NCI-H748 treated with DMSO at 0.1 percent for 48 hours (cell line): Measurements from ENCODE around the gene PRX.
A peak's percentile ranks its signal among the peaks of the same experiment; 100 is the strongest.

ENCODE experiments used
- DNase-seq: peaks from one replicate; lab custom pipeline; 2025; lab: John Stamatoyannopoulos, UW

The PRX gene

GRCh38 chr19:40365010-40365409, 48.2 kb downstream of the PRX start:
- DNase-seq: no peak

DNA sequence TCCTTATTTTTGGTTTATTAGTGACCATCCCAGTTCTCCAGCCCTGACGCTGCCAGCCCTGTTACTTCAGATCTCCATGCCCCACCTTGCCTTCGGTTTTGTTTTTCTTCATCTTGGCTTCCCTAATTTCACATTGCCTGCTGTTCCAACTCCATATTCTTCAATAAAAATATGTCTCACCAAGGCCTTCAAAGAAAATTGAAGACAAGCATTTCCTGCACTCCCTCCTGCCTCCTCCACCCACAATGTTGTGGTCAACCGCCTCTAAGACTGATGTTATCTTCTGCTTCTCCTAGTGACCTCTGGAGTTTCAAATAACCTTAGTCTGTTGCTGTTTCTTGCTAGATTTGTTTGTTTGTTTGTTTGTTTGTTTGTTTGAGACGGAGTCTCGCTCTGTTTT, 50.1 kb downstream of the PRX start:
- no peak for DNase-seq

DNA sequence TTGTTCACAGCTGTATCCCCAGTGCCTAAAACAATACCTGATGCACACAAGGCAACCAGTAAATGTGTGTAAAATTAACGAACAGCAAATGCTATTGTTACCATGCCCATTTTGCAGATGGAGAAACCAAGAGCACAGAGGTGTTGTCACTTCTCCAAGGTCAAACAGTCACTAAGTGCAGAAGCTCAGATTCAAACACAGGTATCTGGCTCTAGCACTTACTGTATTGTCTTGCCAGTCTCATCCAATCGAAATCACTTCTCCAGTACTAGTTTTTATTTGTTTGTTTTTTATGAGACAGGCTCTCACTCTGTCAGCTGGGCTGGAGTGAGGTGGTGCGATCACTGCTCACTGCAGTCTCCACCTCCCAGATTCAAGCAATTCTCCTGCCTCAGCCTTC, 51.0 kb downstream of the PRX start:
- DNase-seq: no peak

DNA sequence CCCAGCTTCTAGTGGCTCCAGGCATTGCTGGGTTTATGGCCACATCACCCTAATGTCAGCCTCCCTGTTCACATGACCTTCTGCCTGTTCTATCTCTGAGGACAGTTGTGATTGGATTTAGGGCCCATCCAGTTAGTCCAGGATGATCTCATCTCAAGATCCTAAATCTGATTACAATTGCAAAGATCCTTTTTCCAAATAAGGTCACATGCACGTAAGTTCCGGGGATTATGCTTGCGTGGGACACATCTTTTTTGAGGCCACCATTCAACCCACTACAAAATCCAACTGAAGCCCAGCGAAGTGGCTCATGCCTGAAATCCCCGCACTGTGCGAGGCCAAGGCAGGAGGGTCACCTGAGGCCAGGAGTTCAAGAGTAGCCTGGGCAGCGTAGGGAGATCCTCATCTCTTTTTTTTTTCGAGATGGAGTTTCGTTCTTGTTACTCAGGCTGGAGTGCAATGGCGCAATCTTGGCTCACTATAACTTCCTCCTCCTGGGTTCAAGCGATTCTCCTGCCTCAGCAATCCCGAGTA, 52.4 kb downstream of the PRX start:
- DNase-seq: no peak

DNA sequence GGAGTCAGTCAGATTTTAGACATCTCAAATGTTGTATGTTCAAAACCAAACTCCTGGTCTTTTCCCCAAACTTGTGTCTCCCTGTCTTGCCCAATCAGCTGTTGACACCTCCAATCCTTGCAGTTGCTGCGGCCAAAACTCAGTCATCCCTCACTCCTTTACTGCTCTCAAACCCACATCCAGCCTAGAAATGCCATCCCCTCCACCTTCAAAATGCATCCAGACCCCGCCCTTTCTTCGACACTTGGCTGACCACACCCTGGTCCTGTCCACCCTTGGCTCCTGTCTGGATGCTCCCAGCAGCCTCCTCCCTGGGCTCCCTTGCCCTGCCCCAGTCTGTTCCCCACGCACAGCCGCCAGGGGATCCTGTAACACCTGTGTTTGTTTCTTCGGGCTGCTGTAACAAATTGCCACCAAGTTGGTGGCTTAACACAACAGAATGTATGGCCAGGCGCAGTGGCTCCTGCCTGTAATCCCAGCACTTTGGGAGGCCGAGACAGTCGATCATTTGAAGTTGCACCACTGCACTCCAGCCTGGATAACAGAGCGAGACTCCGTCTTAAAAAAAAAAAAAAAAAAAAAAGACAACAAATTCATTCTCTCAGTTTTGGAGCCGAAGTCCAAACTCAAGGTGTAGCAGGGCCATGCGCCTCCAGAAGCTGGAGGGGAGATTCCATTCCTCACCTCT, 53.0 kb downstream of the PRX start:
- no peak for DNase-seq

GRCh38 chr19:40358773-40359172, 54.4 kb downstream of the PRX start:
- DNase-seq: no peak

GRCh38 chr19:40357640-40358039, 55.5 kb downstream of the PRX start:
- DNase-seq: no peak

DNA sequence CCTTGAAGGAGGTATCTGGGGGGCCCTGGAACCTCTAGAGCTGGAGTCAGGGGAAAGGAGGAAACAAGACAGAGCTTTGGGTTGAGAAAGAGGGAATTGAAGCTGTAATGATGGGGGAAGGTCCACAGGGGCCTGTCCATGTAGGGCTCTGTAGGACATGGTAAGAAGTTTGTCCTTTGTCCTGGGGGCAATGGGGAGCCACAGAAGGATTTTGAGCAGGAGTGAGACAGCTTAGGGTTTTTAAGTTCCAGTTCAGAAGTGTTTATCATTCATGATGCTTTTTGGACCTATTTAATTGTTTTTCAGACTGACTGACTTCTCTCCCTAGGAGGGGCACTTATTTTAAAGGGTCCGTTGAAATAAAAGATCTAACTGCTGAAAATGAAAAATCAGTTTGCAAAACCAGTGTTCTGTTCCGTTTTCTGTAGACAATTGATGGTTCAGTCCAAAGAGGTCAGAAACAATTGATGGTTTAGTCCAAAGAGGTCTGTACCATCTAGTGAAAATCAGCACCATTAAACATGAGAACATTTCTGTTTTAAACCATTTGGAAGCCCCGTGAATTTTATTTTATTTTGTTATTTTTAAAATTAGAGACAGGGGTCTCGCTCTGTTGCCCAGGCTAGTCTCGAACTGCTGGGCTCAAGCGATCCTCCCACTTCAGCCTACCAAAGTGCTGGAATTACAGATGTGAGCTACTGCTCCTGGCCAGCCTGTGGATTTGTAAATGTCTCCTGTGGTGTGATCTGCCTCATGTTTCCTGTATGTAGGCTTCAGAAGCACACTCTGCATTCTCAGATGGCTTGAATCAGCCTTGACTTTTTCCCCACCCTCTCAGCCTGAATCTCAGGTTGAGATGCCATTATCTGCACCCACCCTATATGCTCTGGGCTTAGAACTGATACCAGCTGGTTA, 56.2 kb downstream of the PRX start:
- no peak for DNase-seq

DNA sequence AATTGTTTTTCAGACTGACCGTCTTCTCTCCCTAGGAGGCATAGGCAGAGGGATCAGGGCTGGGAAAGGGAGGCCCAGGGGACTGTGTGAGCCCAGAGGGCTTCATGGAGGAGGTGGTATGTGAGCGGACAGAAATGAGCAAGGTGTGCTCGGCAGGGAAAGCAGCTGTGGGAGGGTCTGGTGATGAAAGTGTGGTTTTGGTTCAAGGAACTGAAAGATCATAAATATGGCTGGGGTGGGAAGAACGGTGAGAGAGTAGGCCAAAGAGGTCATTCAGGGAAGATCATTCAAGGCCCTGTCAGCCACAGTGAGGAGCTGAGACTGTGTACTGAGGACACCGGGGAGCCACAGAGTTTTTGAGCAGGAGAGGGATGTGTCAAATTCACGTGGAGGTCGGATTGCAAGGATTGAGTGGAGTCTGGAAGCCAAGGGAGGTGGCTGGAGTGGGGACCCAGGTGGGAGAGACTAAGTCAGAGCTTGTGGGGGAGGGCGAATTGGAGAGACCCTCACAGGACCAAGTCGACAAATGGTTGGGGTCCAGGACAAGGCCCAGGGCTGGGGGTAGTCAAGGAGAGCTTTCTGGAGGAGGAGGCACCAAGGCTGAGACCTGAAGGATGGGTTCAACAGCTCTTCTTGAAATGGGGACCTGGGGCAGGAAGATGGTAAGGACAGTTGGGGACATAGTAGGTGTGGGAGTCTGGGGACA, 57.0 kb downstream of the PRX start:
- DNase-seq: no peak

GRCh38 chr19:40348961-40349507, 64.1 kb downstream of the PRX start:
- peak; percentile 55 for DNase-seq

- peak; percentile 98 for DNase-seq
Observed at GRCh38 chr19:40348125-40348913, 64.9 kb downstream of the PRX start, which contains the start of the genes C19orf47 and PLD3. TSS of gene C19orf47 (minus strand) at chr19:40348397. CDS start at chr19:40341857, 6,540 bp downstream. TSS of gene PLD3 (plus strand) at chr19:40348695. CDS start at chr19:40366484, 17,789 bp downstream.

DNA sequence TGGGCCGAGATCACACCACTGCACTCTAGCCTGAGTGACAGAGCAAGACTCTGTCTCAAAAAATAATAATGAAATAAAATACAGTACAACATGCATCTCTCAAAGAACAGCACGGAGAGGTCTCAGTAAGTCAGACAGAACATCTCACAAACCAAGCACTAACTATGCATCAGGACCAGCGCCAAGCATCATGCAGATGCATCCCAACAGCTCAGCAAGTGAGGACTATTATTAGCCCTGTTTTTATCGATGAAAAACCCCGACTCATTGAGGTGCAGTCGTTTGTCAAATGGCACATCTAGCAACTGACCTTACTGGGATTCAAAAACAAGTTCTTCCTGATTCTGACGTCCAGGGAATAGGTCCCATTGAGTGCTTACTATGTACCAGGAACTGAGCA, 68.8 kb downstream of the PRX start:
- DNase-seq: no peak
